ENCODE data around the gene MRPL39.

The MRPL39 gene

GRCh38 chr21:25583370-25584130, 23.7 kb downstream of the MRPL39 start:
- no peak for DNase-seq
- no peak overlapping the region for H3K4me3 ChIP-seq
- H3K9me3 ChIP-seq, result no peaks in the 10 kb centered on the region
- H3K4me1 ChIP-seq, result no peaks in the 10 kb centered on the region
- no peak for TF ChIP-seq CTCF (IDR thresholded peaks at IDR 0.05)
- H3K36me3 ChIP-seq, result peaks cover 10 to 60% (median 25%) of the 10 kb centered on the region in 3 donors
- intact Hi-C loops (cut with DNase I; ENCODE audit: low total_unique reads), result no loop called here
- no peaks in the 10 kb centered on the region for H3K27me3 ChIP-seq
- no peak overlapping the region for H3K27ac ChIP-seq

DNA sequence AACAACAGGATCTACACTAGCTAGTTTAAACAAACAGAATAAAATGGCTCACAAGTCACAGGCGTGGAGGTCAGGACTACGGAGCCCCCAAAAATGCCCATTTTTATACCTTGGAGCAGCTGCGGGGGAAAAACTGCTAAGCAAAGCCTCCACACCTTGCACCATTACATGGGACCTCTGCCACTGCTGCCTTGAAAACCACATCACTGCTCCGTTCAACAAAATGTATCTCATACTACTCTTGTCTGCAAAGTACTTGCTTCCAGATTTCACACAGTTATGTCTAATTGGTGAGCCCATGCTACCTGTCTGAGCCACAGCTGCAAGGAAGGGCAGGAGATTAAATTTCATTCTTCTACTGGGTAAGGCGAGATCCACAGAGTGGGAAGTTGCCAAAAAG, 24.4 kb downstream of the MRPL39 start:
- no peak for DNase-seq
- no peaks in the 10 kb centered on the region for H3K27me3 ChIP-seq
- H3K27ac ChIP-seq, result no peak overlapping the region
- H3K9me3 ChIP-seq, result no peaks in the 10 kb centered on the region
- H3K36me3 ChIP-seq, result peaks cover 5 to 60% (median 21%) of the 10 kb centered on the region in 3 donors
- intact Hi-C loops (cut with DNase I; ENCODE audit: low total_unique reads), result no loop called here
- H3K4me1 ChIP-seq, result no peaks in the 10 kb centered on the region
- no peak for TF ChIP-seq CTCF (IDR thresholded peaks at IDR 0.05)
- no peak overlapping the region for H3K4me3 ChIP-seq

DNA sequence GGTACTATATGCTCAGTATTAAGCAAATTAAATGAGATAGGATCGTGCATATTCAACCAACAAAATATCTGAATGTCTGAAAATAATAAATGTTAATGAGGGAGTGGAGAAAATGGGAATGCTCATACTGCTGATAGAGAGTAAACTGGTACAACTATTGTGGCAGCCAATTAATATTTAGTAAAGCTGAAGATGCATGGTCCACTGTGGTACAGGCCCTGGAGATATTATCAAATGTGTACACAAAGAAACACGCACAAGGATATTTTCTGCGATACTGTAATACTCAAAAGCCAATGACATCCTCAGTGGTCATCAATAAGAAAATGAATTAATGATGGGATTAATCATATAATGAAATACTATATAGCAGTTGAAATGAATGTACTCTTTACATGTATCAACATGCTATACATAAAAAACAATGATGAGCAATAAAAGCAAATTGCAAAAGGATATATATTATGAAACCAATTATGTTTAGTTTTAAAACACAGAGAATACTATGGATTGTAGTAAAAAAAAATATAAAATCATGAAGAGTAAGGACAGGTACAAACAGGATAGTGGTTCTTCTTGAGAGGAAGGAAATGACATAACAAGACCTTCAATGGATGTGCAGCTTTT, 25.0 kb downstream of the MRPL39 start:
- H3K4me1 ChIP-seq, result no peaks in the 10 kb centered on the region
- no peaks in the 10 kb centered on the region for H3K27me3 ChIP-seq
- TF ChIP-seq CTCF (IDR thresholded peaks at IDR 0.05), result no peak
- intact Hi-C loops (cut with DNase I; ENCODE audit: low total_unique reads), result no loop called here
- DNase-seq, result no peak
- no peaks in the 10 kb centered on the region for H3K9me3 ChIP-seq
- H3K27ac ChIP-seq, result no peak overlapping the region
- H3K36me3 ChIP-seq, result peaks cover 0 to 56% (median 16%) of the 10 kb centered on the region in 3 donors
- no peak overlapping the region for H3K4me3 ChIP-seq

DNA sequence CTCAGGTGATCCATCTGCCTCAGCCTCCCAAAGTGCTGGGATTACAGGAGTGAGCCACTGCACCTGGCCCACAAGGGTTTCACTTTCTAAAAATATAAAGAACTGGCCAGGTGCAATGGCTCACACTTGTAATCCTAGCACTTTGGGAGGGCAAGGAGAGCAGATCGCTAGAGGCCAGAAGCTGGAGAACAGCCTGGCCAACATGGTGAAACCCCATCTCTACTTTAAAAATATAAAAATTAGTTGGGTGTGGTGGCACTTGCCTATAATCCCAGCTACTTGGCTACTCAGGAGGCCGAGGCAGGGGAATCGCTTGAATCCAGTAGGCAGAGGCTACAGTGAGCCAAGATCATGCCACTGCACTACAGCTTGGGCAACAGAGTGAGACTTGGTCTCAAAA, 25.7 kb downstream of the MRPL39 start:
- Histone ChIP-seq H3K4me1 (no peaks in the 10 kb centered on the region), H3K27me3 (no peaks in the 10 kb centered on the region), H3K4me3 (no peak overlapping the region), H3K9me3 (no peaks in the 10 kb centered on the region), H3K27ac (no peak overlapping the region), H3K36me3 (peaks cover 0 to 54% (median 12%) of the 10 kb centered on the region in 3 donors)
- TF ChIP-seq CTCF (IDR thresholded peaks at IDR 0.05), result no peak
- no peak for DNase-seq
- intact Hi-C loops (cut with DNase I; ENCODE audit: low total_unique reads), result no loop called here

DNA sequence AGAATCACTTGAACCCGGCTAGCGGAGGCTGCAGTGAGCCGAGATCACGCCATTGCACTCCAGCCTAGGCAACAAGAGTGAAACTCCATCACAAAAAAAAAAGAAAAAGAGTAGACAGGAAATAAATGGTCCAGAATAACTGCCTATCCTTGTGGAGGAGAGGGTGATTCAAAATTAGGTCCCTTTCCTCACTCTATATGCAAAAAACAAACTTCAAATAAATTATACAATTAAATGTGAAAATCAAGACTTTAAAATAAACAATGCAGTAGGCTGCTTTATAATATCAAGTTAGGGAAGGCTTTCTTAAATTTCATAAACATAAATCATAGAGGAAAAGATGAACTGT, 26.4 kb downstream of the MRPL39 start:
- H3K36me3 ChIP-seq, result peaks cover 0 to 47% (median 6%) of the 10 kb centered on the region in 3 donors
- intact Hi-C loops (cut with DNase I; ENCODE audit: low total_unique reads), result no loop called here
- no peak overlapping the region for H3K27ac ChIP-seq
- TF ChIP-seq CTCF (IDR thresholded peaks at IDR 0.05), result no peak
- no peaks in the 10 kb centered on the region for H3K27me3 ChIP-seq
- H3K4me1 ChIP-seq, result peaks cover 0 to under 1% (median 0%) of the 10 kb centered on the region in 4 donors
- H3K4me3 ChIP-seq, result no peak overlapping the region
- H3K9me3 ChIP-seq, result no peaks in the 10 kb centered on the region
- DNase-seq, result no peak

Data from tibial artery (tissue), 4 donors.